C1 segment of cervical spinal cord (tissue), 14 donors: ENCODE data around the gene NRP1.

ENCODE experiments used
- DNase-seq, 14 donors: peaks; one replicate each; lab custom pipeline; 2025; lab: John Stamatoyannopoulos, UW

NRP1 gene

GRCh38 chr10:33187427-33187999, 147.0 kb downstream of the NRP1 start:
- no peak for DNase-seq

GRCh38 chr10:33186150-33186549, 148.3 kb downstream of the NRP1 start:
- no peak for DNase-seq

- DNase-seq, result no peak
These were observed 150.8 kb downstream of the NRP1 start for GRCh38 chr10:33183655-33184054.

GRCh38 chr10:33180921-33181320, 153.5 kb downstream of the NRP1 start:
- DNase-seq, result no peak

GRCh38 chr10:33180390-33180789, 154.1 kb downstream of the NRP1 start:
- DNase-seq, result no peak

- no peak for DNase-seq
These were observed 155.4 kb downstream of the NRP1 start for GRCh38 chr10:33179067-33179466.

- no peak for DNase-seq
These were observed 156.3 kb downstream of the NRP1 start for GRCh38 chr10:33178026-33178755.

- no peak for DNase-seq
These were observed 157.8 kb downstream of the NRP1 start for GRCh38 chr10:33176688-33177087.

GRCh38 chr10:33174674-33175434, 159.6 kb downstream of the NRP1 start:
- no peak for DNase-seq

- no peak for DNase-seq
These were observed 168.6 kb downstream of the NRP1 start for GRCh38 chr10:33165911-33166310.

- no peak for DNase-seq
These were observed 170.3 kb downstream of the NRP1 start for GRCh38 chr10:33164060-33164709.

GRCh38 chr10:33162248-33162575, 172.3 kb downstream of the NRP1 start:
- DNase-seq, result no peak

- DNase-seq, result no peak
These were observed 172.8 kb downstream of the NRP1 start for GRCh38 chr10:33161550-33162247.

GRCh38 chr10:33160151-33160550, 174.3 kb downstream of the NRP1 start:
- no peak for DNase-seq

- no peak for DNase-seq
These were observed 177.4 kb downstream of the NRP1 start for GRCh38 chr10:33157103-33157502.

GRCh38 chr10:33155720-33156638, 178.5 kb downstream of the NRP1 start:
- no peak for DNase-seq

GRCh38 chr10:33154590-33154989, 179.9 kb downstream of the NRP1 start:
- DNase-seq, result no peak

- DNase-seq, result no peak
These were observed 180.5 kb downstream of the NRP1 start for GRCh38 chr10:33153968-33154327.

- no peak for DNase-seq
These were observed 181.1 kb downstream of the NRP1 start for GRCh38 chr10:33153251-33153967.

- DNase-seq, result no peak
These were observed 181.7 kb downstream of the NRP1 start for GRCh38 chr10:33152750-33153149.
